Esophagus muscularis mucosa (tissue), 4 donors: Measurements from ENCODE around the gene P2RY2.

Experiments
- EP300 ChIP-seq: sonication (generic); formaldehyde crosslinking; IDR thresholded peaks from one replicate; pipeline ENCODE4 v1.6.1; 2017; ENCODE audit warnings: antibody characterized with exemption
- POLR2A ChIP-seq: fragments of 450-650 bp; IDR thresholded peaks from one replicate; pipeline ENCODE4 v1.6.1; 2017; ENCODE audit warnings: antibody characterized with exemption, moderate library complexity, mild to moderate bottlenecking, low read depth
- POLR2AphosphoS5 ChIP-seq, 2 donors: sonication (generic); formaldehyde crosslinking; IDR thresholded peaks; one replicate each; pipeline ENCODE4 v1.6.1; 2017; ENCODE audit warnings: antibody characterized with exemption in 2 of 2
- TF ChIP-seq, protein P1 (sequence below), 3 experiments: fragments of 200-600 bp in 2 of 3; fragments of 450-650 bp in 1 of 3; sonication (generic) in 2 of 3; IDR thresholded peaks; one replicate each; pipeline ENCODE4 v1.5.1; 2017 to 2019; ENCODE audit warnings: antibody characterized with exemption in 3 of 3, mild to moderate bottlenecking in 2 of 3, moderate library complexity in 1 of 3

DNA sequence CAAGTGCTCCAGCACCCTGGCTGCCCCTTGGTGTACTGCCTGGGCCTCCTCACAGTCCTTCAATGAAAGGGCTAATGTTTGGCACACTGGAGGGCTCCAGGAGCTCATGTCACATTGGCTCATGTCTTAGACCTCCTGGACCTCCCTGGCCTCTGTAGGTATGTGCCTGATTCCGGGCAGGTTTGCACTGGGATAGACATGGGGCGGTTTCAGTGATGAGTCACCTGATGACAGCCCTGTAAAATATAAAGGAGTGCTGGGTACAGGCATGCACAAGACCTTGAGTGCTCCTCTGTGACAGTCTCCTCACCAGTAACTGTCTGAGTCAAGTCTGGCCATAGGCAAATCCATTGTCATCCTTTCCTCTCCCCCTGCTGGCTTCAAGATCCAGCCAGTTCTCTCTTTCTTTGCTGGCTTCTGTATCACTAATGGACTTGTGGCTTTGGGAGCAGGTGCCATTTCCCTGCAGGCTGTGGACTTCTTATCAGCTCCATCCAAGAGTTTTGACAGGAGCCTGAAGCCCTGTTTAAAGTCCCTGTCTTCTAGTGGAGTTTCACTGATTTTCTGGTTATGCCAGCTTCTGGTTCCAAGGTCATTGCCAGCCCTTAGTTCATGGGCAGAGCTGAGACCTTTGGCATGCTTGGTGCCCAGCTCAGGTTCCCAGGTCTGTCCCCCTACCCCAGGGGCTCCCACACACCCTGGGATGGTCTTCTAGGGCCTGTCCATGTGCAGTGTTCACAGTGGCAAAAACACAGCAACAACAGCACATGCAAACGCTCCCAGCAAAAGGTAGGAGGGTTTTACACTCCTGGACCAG lies 22.7 kb upstream of the P2RY2 start:
- TF ChIP-seq EP300 (no peak), POLR2A (no peak), POLR2AphosphoS5 (IDR thresholded peaks at IDR 0.05) (no peak)
- TF ChIP-seq, protein P1, sequence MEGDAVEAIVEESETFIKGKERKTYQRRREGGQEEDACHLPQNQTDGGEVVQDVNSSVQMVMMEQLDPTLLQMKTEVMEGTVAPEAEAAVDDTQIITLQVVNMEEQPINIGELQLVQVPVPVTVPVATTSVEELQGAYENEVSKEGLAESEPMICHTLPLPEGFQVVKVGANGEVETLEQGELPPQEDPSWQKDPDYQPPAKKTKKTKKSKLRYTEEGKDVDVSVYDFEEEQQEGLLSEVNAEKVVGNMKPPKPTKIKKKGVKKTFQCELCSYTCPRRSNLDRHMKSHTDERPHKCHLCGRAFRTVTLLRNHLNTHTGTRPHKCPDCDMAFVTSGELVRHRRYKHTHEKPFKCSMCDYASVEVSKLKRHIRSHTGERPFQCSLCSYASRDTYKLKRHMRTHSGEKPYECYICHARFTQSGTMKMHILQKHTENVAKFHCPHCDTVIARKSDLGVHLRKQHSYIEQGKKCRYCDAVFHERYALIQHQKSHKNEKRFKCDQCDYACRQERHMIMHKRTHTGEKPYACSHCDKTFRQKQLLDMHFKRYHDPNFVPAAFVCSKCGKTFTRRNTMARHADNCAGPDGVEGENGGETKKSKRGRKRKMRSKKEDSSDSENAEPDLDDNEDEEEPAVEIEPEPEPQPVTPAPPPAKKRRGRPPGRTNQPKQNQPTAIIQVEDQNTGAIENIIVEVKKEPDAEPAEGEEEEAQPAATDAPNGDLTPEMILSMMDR (IDR thresholded peaks at IDR 0.05): no peak
